DMS53 treated with DMSO at 0.1 percent for 48 hours (cell line): Measurements from ENCODE around the gene CCL11.
"Not testable (repeated sequence)": the region's sequence is repeated elsewhere in the genome, so short reads cannot be mapped to it uniquely, and the experiment has no call there.

ENCODE experiments used
- DNase-seq: peaks from one replicate; lab custom pipeline; 2025; ENCODE audit not compliant: unreplicated experiment; lab: John Stamatoyannopoulos, UW

Gene CCL11

DNA sequence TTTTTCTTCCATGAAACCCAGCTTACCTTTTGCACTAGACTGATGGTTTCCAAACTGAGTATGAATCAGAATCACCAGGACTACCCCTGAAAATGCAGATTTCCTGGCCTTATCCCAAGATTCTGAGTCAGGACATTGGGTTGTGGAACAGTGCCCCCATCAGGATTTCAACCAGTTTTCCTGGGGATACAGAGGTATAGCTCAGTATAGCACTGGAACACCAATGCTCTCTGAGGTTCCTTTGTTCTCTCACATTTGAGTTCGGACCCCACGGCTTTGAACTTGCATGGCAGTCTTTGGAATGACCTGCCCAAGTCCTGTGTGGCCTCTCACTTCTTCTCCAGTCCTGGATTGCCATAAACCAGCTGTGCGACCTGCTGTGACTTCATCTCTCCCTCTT, 20.9 kb downstream of the CCL11 start:
- DNase-seq: no peak

GRCh38 chr17:34307110-34307509, 21.6 kb downstream of the CCL11 start:
- no peak for DNase-seq

DNA sequence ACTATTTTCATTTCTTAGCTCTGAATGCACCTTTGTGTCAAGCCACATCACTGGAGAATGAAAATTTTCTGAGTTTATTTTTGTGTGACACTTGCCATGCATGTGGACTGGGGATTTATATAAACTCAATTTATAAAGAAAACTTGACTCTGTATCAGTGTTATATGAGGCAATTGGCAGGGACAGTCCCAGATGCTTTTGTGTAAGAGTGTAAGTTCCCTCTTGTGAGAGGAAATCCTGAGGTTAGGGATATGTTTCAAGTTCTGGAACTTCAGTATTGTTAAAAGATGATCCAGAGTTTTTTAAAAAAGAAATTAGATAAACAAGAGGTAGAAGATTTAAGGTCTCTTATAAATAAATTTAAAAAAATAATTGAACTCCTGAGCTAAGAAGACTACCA, 22.8 kb downstream of the CCL11 start:
- no peak for DNase-seq

DNA sequence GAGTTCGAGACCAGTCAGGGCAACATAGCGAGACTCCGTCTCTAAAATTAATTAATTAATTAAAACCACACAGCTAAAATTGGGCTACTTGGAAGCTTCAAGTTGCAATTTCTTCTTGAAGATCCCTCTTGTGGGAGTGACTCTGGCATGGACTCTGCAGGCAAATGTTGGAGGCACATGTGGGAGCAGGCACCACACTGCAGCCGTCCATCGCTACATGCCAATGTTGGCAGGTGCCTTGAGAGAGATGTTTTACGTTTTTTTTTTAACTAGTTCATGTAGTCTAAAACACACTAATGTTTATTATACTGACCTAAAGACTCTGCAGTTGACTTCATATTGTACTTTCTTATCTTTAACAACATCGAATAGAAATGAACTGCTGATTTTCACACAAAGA, 25.7 kb downstream of the CCL11 start:
- no peak for DNase-seq

GRCh38 chr17:34312080-34312479, 26.5 kb downstream of the CCL11 start:
- DNase-seq: no peak

DNA sequence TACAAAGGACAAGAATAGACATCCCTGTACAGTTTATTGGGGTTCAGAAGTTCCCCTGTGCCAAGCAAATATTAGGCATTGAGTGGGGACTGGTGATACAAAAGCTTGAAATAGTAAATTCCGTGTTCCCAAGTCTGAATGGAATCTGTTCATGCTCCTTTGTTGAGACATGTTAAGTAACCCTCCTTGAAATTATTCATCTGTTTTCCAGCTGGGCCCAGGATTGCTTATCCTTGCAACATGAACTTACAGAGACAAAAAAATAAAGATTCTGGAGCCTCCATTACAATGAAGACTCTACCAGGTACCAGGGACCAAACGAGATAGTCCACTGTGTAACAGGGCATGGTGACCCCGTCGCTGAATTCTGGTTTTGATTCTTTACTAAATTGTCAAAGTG, 27.6 kb downstream of the CCL11 start:
- no peak for DNase-seq

DNA sequence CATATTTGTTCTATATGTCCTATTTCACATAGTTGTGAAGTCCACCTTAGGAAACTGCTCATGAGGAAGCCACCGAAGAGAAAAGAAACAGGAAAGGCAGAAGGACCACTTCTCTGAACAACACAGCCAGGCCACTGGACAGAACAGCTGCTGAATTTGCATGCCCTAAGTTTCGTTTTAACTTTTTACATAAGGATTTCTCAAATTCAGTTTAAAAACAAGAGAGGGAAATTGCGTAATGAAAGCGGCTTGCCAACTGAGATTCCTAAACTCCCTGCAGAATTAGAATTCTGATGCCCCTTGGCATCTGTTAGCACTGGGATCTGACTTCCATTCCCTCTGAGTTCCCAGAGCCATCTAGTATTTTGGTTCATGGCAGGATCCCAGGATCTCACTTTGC, 28.7 kb downstream of the CCL11 start:
- no peak for DNase-seq

DNA sequence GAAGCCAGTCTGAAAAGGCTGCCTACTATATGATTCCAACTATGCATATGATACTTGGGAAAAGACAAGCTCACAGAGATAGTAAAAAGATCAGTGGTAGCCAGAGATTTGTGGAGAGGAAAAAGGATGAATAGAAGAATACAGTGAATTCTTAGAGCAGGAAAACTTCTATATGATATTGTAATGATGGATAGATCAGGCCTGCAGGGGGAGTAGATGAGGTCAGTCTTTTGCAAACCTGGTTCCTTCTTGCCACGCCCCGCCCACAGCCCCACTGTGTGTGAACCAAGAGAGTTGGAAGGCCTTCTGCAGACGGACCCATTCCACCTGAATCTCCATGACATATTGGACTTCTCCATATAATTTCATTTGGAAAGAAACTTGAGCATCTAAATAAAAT, 32.9 kb downstream of the CCL11 start:
- no peak for DNase-seq

- DNase-seq: no peak
Measured at GRCh38 chr17:34319039-34319483, 33.5 kb downstream of the CCL11 start, which contains the start of gene CCL8. TSS of gene CCL8 (plus strand) at chr17:34319435. CDS start at chr17:34319502, 67 bp downstream.

GRCh38 chr17:34321964-34322363, 36.4 kb downstream of the CCL11 start:
- DNase-seq: no peak

GRCh38 chr17:34327580-34327979, 42.0 kb downstream of the CCL11 start:
- DNase-seq: not testable (repeated sequence)

DNA sequence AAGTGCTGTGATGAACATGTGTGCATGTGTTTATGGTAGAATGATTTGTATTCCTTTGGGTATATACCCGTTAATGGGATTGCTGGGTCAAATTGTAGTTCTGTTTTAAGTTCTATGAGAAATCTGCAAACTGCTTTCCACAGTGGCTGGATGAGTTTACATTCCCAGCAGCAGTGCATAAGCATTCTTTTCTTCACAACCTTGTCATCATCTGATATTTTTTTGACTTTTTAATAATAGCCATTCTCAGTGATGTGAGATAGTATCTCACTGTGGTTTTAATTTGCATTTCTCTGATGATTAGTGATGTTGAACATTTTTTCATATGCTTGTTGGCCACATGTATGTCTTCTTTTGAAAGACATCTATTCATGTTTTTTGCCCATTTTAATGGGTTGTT, 52.2 kb downstream of the CCL11 start:
- no peak for DNase-seq
